Endothelial cell of umbilical vein (primary cell): ENCODE measurements around the gene SIRT3. TPM values are rescaled to one million over a fixed set of nuclear protein-coding genes. Genes with fewer than 3 reads are reported as not detected.

Source experiments
- BruUV-seq: library from RNA; stranded (reverse); fragments of 400-500 nt; replicated peaks from 2 replicates; lab custom pipeline; 2021; lab: Mats Ljungman, UMichigan
- CTCF ChIA-PET: fragments of 300-600, 350-600 bp; sonication (Branson Sonifier 250); formaldehyde crosslinking; loops from one replicate; lab custom pipeline; 2021; ENCODE audit warnings: antibody characterized with exemption, inconsistent platforms; lab: Charles Lee
- POLR2A ChIA-PET: fragments of 300-600, 350-600 bp; sonication (Branson Sonifier 250); formaldehyde crosslinking; loops from one replicate; lab custom pipeline; 2021; ENCODE audit warnings: antibody characterized with exemption, inconsistent platforms; lab: Charles Lee
- DNase-seq: peaks from one replicate; pipeline ENCODE4 v3.0.0-alpha.2; 2011; ENCODE audit warnings: low read depth, low spot score
- FAIRE-seq: peaks from 2 replicates; lab custom pipeline; 2011; peaks lifted over from hg19 to GRCh38; lab: Jason Lieb, UNC
- H2AFZ ChIP-seq: 2 replicates; pipeline ENCODE4 v1.6.0; 2012; ENCODE audit warnings: low read depth, low read length, control low read depth, inconsistent platforms
- H3K27ac ChIP-seq: 2 replicates; pipeline ENCODE4 v1.5.1; 2011; ENCODE audit warnings: low read depth, mild to moderate bottlenecking, control low read depth, low read length, moderate library complexity; ENCODE audit not compliant: insufficient read depth
- H3K27me3 ChIP-seq, 2 experiments: 2 replicates each; pipeline versions ENCODE4 v1.6.0 to v1.6.1; 2011; ENCODE audit warnings: low read length in 2 of 2, mixed read lengths in 1 of 2; ENCODE audit not compliant: control insufficient read depth in 2 of 2, insufficient read depth in 2 of 2
- H3K36me3 ChIP-seq, 2 experiments: 2 replicates in 1 of 2; 3 replicates in 1 of 2; pipeline ENCODE4 v1.5.1; 2011; ENCODE audit warnings: low read length in 2 of 2, mild to moderate bottlenecking in 1 of 2, moderate library complexity in 1 of 2; ENCODE audit not compliant: control insufficient read depth in 2 of 2, insufficient read depth in 2 of 2; ENCODE audit errors: extremely low read depth in 1 of 2
- H3K4me1 ChIP-seq: 3 replicates; pipeline ENCODE4 v1.5.1; 2011; ENCODE audit warnings: mild to moderate bottlenecking, low read length; ENCODE audit not compliant: control insufficient read depth, insufficient read depth; ENCODE audit errors: extremely low read depth
- H3K4me2 ChIP-seq: 2 replicates; pipeline ENCODE4 v1.6.1; 2011; ENCODE audit warnings: low read length, control low read depth, mixed read lengths; ENCODE audit not compliant: insufficient read depth
- H3K4me3 ChIP-seq, 3 experiments: fragments of 200-600 bp in 1 of 3; sonication (generic), shearing (Covaris generic) in 1 of 3; replicated peaks in 1 of 3; 2 replicates each; pipeline ENCODE4 v1.5.1; 2011 to 2016; ENCODE audit warnings: control low read depth in 3 of 3, low read length in 3 of 3, mild to moderate bottlenecking in 2 of 3, inconsistent platforms in 1 of 3, low read depth in 1 of 3, moderate library complexity in 1 of 3; ENCODE audit not compliant: insufficient read depth in 1 of 3
- H3K79me2 ChIP-seq: 2 replicates; pipeline ENCODE4 v1.6.0; 2012; ENCODE audit warnings: low read length, inconsistent platforms; ENCODE audit not compliant: control insufficient read depth, insufficient read depth
- H3K9ac ChIP-seq: replicated peaks from 2 replicates; pipeline ENCODE3; 2011; ENCODE audit warnings: low read length, control low read depth; ENCODE audit not compliant: insufficient read depth; ENCODE audit errors: extremely low read depth
- H3K9me1 ChIP-seq: replicated peaks from 3 replicates; pipeline ENCODE4 v1.6.0; 2011; ENCODE audit warnings: mild to moderate bottlenecking, low read length; ENCODE audit not compliant: control insufficient read depth, insufficient read depth; ENCODE audit errors: extremely low read depth
- H3K9me3 ChIP-seq: replicated peaks from 2 replicates; pipeline ENCODE4 v1.5.1; 2012; ENCODE audit warnings: low read length, inconsistent platforms; ENCODE audit not compliant: control insufficient read depth, insufficient read depth
- H4K20me1 ChIP-seq: replicated peaks from 2 replicates; pipeline ENCODE3; 2011; ENCODE audit warnings: mild to moderate bottlenecking, low read length; ENCODE audit not compliant: control insufficient read depth, insufficient read depth; ENCODE audit errors: extremely low read depth
- CTCF ChIP-seq, 2 donors: IDR thresholded peaks; 1 replicate in 1 of 2; 2 replicates in 1 of 2; pipeline ENCODE4 v1.5.1; 2011; ENCODE audit warnings: low read length in 2 of 2, mild to moderate bottlenecking in 2 of 2, moderate library complexity in 2 of 2, control low read depth in 1 of 2, inconsistent platforms in 1 of 2, low read depth in 1 of 2; ENCODE audit not compliant: insufficient read depth in 1 of 2; ENCODE audit errors: extremely low read depth in 1 of 2
- EZH2 ChIP-seq: IDR thresholded peaks from 2 replicates; pipeline ENCODE4 v1.6.1; 2012; ENCODE audit warnings: borderline replicate concordance, low read depth, mild to moderate bottlenecking, moderate library complexity, low read length, inconsistent platforms; ENCODE audit not compliant: severe bottlenecking
- GATA2 ChIP-seq: IDR thresholded peaks from 2 replicates; pipeline ENCODE4 v1.7.0; 2011; ENCODE audit warnings: low read depth, mild to moderate bottlenecking, moderate library complexity, mixed read lengths, low read length; ENCODE audit not compliant: insufficient read length, insufficient read depth
- POLR2A ChIP-seq: IDR thresholded peaks from 2 replicates; pipeline ENCODE4 v1.6.1; 2012; ENCODE audit warnings: low read depth, mild to moderate bottlenecking, control low read depth, low read length
- POLR2AphosphoS5 ChIP-seq: IDR thresholded peaks from 2 replicates; pipeline ENCODE4 v1.6.1; 2012; ENCODE audit warnings: low read depth, mild to moderate bottlenecking, control low read depth, low read length, moderate library complexity; ENCODE audit not compliant: insufficient read depth
- dilution Hi-C: fragments of 300-500 bp; cut with MboI; formaldehyde crosslinking; loops from one replicate; pipeline ENCODE4 v1.15.0; 2019; ENCODE audit warnings: low sequenced_read_pairs; ENCODE audit not compliant: extremely low pct_ligation_motif_present
- intact Hi-C: fragments of 100-400 bp; cut with micrococcal nuclease; formaldehyde crosslinking; loops from one replicate; pipeline ENCODE4 v1.10.0; 2022
- polyA plus RNA-seq, 4 experiments: library from polyadenylated mRNA; depleted of rRNA in 3 of 4; stranded (reverse) in 3 of 4; unstranded in 1 of 4; fragments of >200 nt; gene quantifications; 2 replicates each; pipeline versions ENCODE4 v1.2.1 to v1.2.3, GENCODE V29; 2011 to 2012; ENCODE audit warnings: missing spikeins in 1 of 4
- total RNA-seq: library from RNA; stranded (reverse); gene quantifications from 2 replicates; pipeline ENCODE4 v1.2.3, GENCODE V29; 2021
- TF ChIP-seq, protein P1 (sequence below): IDR thresholded peaks from 2 replicates; pipeline ENCODE4 v1.6.1; 2011; ENCODE audit not compliant: insufficient read depth, insufficient read length

The SIRT3 gene
- total and polyA plus RNA-seq, 2 donors (not counting 3 experiments of a cell fraction or from before 2014, with no cell fraction given) = 12.0 to 18.3 TPM

GRCh38 chr11:281486-282161, 45.5 kb upstream of the SIRT3 start:
- peaks cover 44 to 50% of the 10 kb centered on the region in 2 experiments for H3K27me3 ChIP-seq
- CTCF ChIA-PET = interaction anchor here (1.0 to 1.4 kb wide), 3 partner anchors 10 to 52 kb away, joined by 3 read pairs; no protein-coding TSS in a partner anchor

More at GRCh38 chr11:281486-282161, 45.5 kb upstream of the SIRT3 start:
- POLR2A ChIA-PET = no interaction called here
- intact Hi-C loops = no loop called here
- no peak overlapping the region for H3K4me3 ChIP-seq
- H3K9me1 ChIP-seq = no peaks in the 10 kb centered on the region
- no peaks in the 10 kb centered on the region for H4K20me1 ChIP-seq
- FAIRE-seq (no peak), DNase-seq (no peak)
- no peak for TF ChIP-seq POLR2A
- TF ChIP-seq, protein P1, sequence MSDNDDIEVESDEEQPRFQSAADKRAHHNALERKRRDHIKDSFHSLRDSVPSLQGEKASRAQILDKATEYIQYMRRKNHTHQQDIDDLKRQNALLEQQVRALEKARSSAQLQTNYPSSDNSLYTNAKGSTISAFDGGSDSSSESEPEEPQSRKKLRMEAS = no peak
- TF ChIP-seq GATA2 = no peak
- no peak for TF ChIP-seq EZH2
- no peak for TF ChIP-seq CTCF (IDR thresholded peaks at IDR 0.05; ENCODE audit: extremely low read depth in 1 of 2, insufficient read depth in 1 of 2, low read depth in 1 of 2, low read length in 2 of 2)
- no peak for TF ChIP-seq POLR2AphosphoS5
- H3K27ac ChIP-seq = no peak overlapping the region
- no TSS peak for BruUV-seq
- no peaks in the 10 kb centered on the region for H3K9me3 ChIP-seq
- H3K36me3 ChIP-seq = no peaks in the 10 kb centered on the region
- H3K79me2 ChIP-seq = no peaks in the 10 kb centered on the region
- no peaks in the 10 kb centered on the region for H3K4me1 ChIP-seq
- no peak overlapping the region for H2AFZ ChIP-seq
- H3K4me2 ChIP-seq = no peak overlapping the region
- dilution Hi-C loops = no loop called here
- no peak overlapping the region for H3K9ac ChIP-seq
